HG03520 (cell line): ENCODE measurements around the gene PRH2.

Source experiments
- ATAC-seq: cut with Tn5 transposase; IDR thresholded peaks from one replicate; pipeline ENCODE4 v1.9.1; 2021; ENCODE audit warnings: mild to moderate bottlenecking, moderate library complexity; ENCODE audit not compliant: unreplicated experiment

Gene PRH2

GRCh38 chr12:10928746-10929286, at the start of gene PRH2:
PRH2 (plus strand) TSS chr12:10929236; CDS start chr12:10929274, 38 bp downstream.
- ATAC-seq, result no peak

- no peak for ATAC-seq
Observed at GRCh38 chr12:10884086-10884725, 44.8 kb upstream of the PRH2 start, which contains the start of gene PRH1. PRH1 (minus strand) TSS chr12:10884255; CDS start chr12:10884217, 38 bp downstream.

GRCh38 chr12:10889226-10889625, 39.8 kb upstream of the PRH2 start:
- no peak for ATAC-seq

GRCh38 chr12:10891937-10892336, 37.1 kb upstream of the PRH2 start:
- no peak for ATAC-seq

GRCh38 chr12:10896854-10897253, 32.2 kb upstream of the PRH2 start:
- no peak for ATAC-seq

GRCh38 chr12:10900530-10900929, 28.5 kb upstream of the PRH2 start:
- ATAC-seq, result no peak

GRCh38 chr12:10900972-10901371, 28.1 kb upstream of the PRH2 start:
- no peak for ATAC-seq

- no peak for ATAC-seq
Observed at GRCh38 chr12:10901427-10901826, 27.6 kb upstream of the PRH2 start.

- ATAC-seq, result no peak
Observed at GRCh38 chr12:10904686-10905085, 24.4 kb upstream of the PRH2 start.

GRCh38 chr12:10909462-10909861, 19.6 kb upstream of the PRH2 start, which contains the start of gene TAS2R13:
TAS2R13 (minus strand) TSS chr12:10909562; CDS start chr12:10909298, 264 bp downstream.
- ATAC-seq, result no peak

- no peak for ATAC-seq
Observed at GRCh38 chr12:10910380-10910779, 18.7 kb upstream of the PRH2 start.

GRCh38 chr12:10919809-10920208, 9.2 kb upstream of the PRH2 start:
- no peak for ATAC-seq

- no peak for ATAC-seq
Observed at GRCh38 chr12:10926269-10926668, 2.8 kb upstream of the PRH2 start.

GRCh38 chr12:10936506-10936905, 7.5 kb downstream of the PRH2 start:
- no peak for ATAC-seq

- no peak for ATAC-seq
Observed at GRCh38 chr12:10939163-10939562, 10.1 kb downstream of the PRH2 start, which contains the start of gene TAS2R14. TAS2R14 (minus strand) TSS chr12:10939263; CDS start chr12:10939207, 56 bp downstream.

GRCh38 chr12:10940389-10940788, 11.4 kb downstream of the PRH2 start:
- no peak for ATAC-seq

GRCh38 chr12:10941369-10941768, 12.3 kb downstream of the PRH2 start:
- ATAC-seq, result no peak

GRCh38 chr12:10941916-10942607, 13.0 kb downstream of the PRH2 start:
- no peak for ATAC-seq

GRCh38 chr12:10943167-10943566, 14.1 kb downstream of the PRH2 start:
- no peak for ATAC-seq

- no peak for ATAC-seq
Observed at GRCh38 chr12:10952645-10953044, 23.6 kb downstream of the PRH2 start.

- ATAC-seq, result no peak
Observed at GRCh38 chr12:10956085-10956484, 27.0 kb downstream of the PRH2 start.

GRCh38 chr12:10957741-10958140, 28.7 kb downstream of the PRH2 start:
- no peak for ATAC-seq
